Measurements from ENCODE around the gene INSRR. TPM values are rescaled to one million over a fixed set of nuclear protein-coding genes. Genes with fewer than 3 reads are reported as not detected.

The INSRR gene
- total RNA-seq, 1 donor from 2014 or later = not detected

GRCh38 chr1:156846643-156847042, 12.3 kb downstream of the INSRR start:
- DNase-seq (ENCODE audit: low spot score) = no peak
- no peak overlapping the region for H3K4me3 Mint-ChIP-seq (ENCODE audit: unreplicated experiment)
- no peaks in the 10 kb centered on the region for H3K9me3 Mint-ChIP-seq (ENCODE audit: low read depth)
- H3K36me3 Mint-ChIP-seq (ENCODE audit: low read depth) = peaks cover 2% of the 10 kb centered on the region
- peaks cover 52% of the 10 kb centered on the region for H3K27me3 Mint-ChIP-seq (ENCODE audit: low read depth)
- TF ChIP-seq CTCF (IDR thresholded peaks at IDR 0.05) = no peak
- H3K4me1 Mint-ChIP-seq (ENCODE audit: low read depth) = peaks cover 3% of the 10 kb centered on the region
- H3K27ac Mint-ChIP-seq (ENCODE audit: unreplicated experiment) = no peak overlapping the region

- Mint-ChIP-seq H3K9me3 (ENCODE audit: low read depth) (no peaks in the 10 kb centered on the region), H3K4me1 (ENCODE audit: low read depth) (peaks cover 3% of the 10 kb centered on the region), H3K36me3 (ENCODE audit: low read depth) (peaks cover 2% of the 10 kb centered on the region), H3K27ac (ENCODE audit: unreplicated experiment) (no peak overlapping the region), H3K27me3 (ENCODE audit: low read depth) (peaks cover 52% of the 10 kb centered on the region), H3K4me3 (ENCODE audit: unreplicated experiment) (no peak overlapping the region)
- DNase-seq (ENCODE audit: low spot score) = no peak
- no peak for TF ChIP-seq CTCF (IDR thresholded peaks at IDR 0.05)
These were observed 12.9 kb downstream of the INSRR start for GRCh38 chr1:156845953-156846545.

- Mint-ChIP-seq H3K27ac (ENCODE audit: unreplicated experiment) (no peak overlapping the region), H3K4me1 (ENCODE audit: low read depth) (peaks cover 3% of the 10 kb centered on the region), H3K4me3 (ENCODE audit: unreplicated experiment) (no peak overlapping the region), H3K36me3 (ENCODE audit: low read depth) (peaks cover 2% of the 10 kb centered on the region), H3K27me3 (ENCODE audit: low read depth) (peaks cover 52% of the 10 kb centered on the region), H3K9me3 (ENCODE audit: low read depth) (no peaks in the 10 kb centered on the region)
- DNase-seq (ENCODE audit: low spot score) = no peak
- no peak for TF ChIP-seq CTCF (IDR thresholded peaks at IDR 0.05)
These were observed 13.6 kb downstream of the INSRR start for GRCh38 chr1:156845055-156845952.

GRCh38 chr1:156844638-156845037, 14.3 kb downstream of the INSRR start:
- no peak for DNase-seq (ENCODE audit: low spot score)
- TF ChIP-seq CTCF (IDR thresholded peaks at IDR 0.05) = no peak
- Mint-ChIP-seq H3K27me3 (ENCODE audit: low read depth) (peaks cover 55% of the 10 kb centered on the region), H3K4me3 (ENCODE audit: unreplicated experiment) (no peak overlapping the region), H3K4me1 (ENCODE audit: low read depth) (peaks cover 3% of the 10 kb centered on the region), H3K36me3 (ENCODE audit: low read depth) (peaks cover 2% of the 10 kb centered on the region), H3K27ac (ENCODE audit: unreplicated experiment) (no peak overlapping the region), H3K9me3 (ENCODE audit: low read depth) (no peaks in the 10 kb centered on the region)

GRCh38 chr1:156844102-156844501, 14.8 kb downstream of the INSRR start:
- Mint-ChIP-seq H3K4me1 (ENCODE audit: low read depth) (peaks cover 3% of the 10 kb centered on the region), H3K27me3 (ENCODE audit: low read depth) (peaks cover 55% of the 10 kb centered on the region)

More at GRCh38 chr1:156844102-156844501, 14.8 kb downstream of the INSRR start:
- Mint-ChIP-seq H3K36me3 (ENCODE audit: low read depth) (peaks cover 2% of the 10 kb centered on the region), H3K27ac (ENCODE audit: unreplicated experiment) (no peak overlapping the region), H3K4me3 (ENCODE audit: unreplicated experiment) (no peak overlapping the region), H3K9me3 (ENCODE audit: low read depth) (no peaks in the 10 kb centered on the region)
- DNase-seq (ENCODE audit: low spot score) = no peak
- TF ChIP-seq CTCF (IDR thresholded peaks at IDR 0.05) = no peak

Data from chondrocyte (in vitro differentiated cells).